HG03469 (cell line): Measurements from ENCODE around the gene PRRT1.

Source experiments
- ATAC-seq: cut with Tn5 transposase; IDR thresholded peaks from one replicate; pipeline ENCODE4 v1.9.1; 2021; ENCODE audit warnings: mild to moderate bottlenecking, moderate library complexity, moderate number of reproducible peaks; ENCODE audit not compliant: unreplicated experiment

Gene PRRT1

GRCh38 chr6:32175711-32176475, 24.2 kb upstream of the PRRT1 start, which contains the start of gene AGPAT1:
TSS of gene AGPAT1 (minus strand) at chr6:32176084. CDS start at chr6:32171496, 4,588 bp downstream.
- peak; percentile 29 for ATAC-seq

GRCh38 chr6:32175322-32175710, 23.6 kb upstream of the PRRT1 start:
- no peak for ATAC-seq

GRCh38 chr6:32174416-32174815, 22.7 kb upstream of the PRRT1 start:
- ATAC-seq: no peak

- no peak for ATAC-seq
These were observed 21.4 kb upstream of the PRRT1 start for GRCh38 chr6:32173051-32173727.

- no peak for ATAC-seq
These were observed 19.5 kb upstream of the PRRT1 start for GRCh38 chr6:32171234-32171633.

- no peak for ATAC-seq
These were observed 18.6 kb upstream of the PRRT1 start for GRCh38 chr6:32170294-32170693.

GRCh38 chr6:32168807-32169591, 17.3 kb upstream of the PRRT1 start:
- no peak for ATAC-seq

GRCh38 chr6:32168350-32168749, 16.6 kb upstream of the PRRT1 start:
- ATAC-seq: no peak

- no peak for ATAC-seq
These were observed 16.1 kb upstream of the PRRT1 start for GRCh38 chr6:32167761-32168262.

GRCh38 chr6:32167154-32167760, 15.5 kb upstream of the PRRT1 start:
- ATAC-seq: no peak

GRCh38 chr6:32166411-32167061, 14.8 kb upstream of the PRRT1 start:
- ATAC-seq: no peak

GRCh38 chr6:32164295-32164694, 12.6 kb upstream of the PRRT1 start, which contains the start of gene EGFL8:
TSS of gene EGFL8 (plus strand) at chr6:32164595. CDS start at chr6:32166166, 1,571 bp downstream.
- no peak for ATAC-seq

GRCh38 chr6:32163559-32164258, 12.0 kb upstream of the PRRT1 start:
- ATAC-seq: no peak

- no peak for ATAC-seq
These were observed 6.3 kb upstream of the PRRT1 start for GRCh38 chr6:32158052-32158451.

- no peak for ATAC-seq
These were observed 5.2 kb upstream of the PRRT1 start for GRCh38 chr6:32156891-32157290.

GRCh38 chr6:32154514-32155161, 2.9 kb upstream of the PRRT1 start:
- ATAC-seq: no peak

- ATAC-seq: no peak
These were observed 2.1 kb upstream of the PRRT1 start, which contains the start of gene PPT2 for GRCh38 chr6:32153564-32154513. TSS of gene PPT2 (plus strand) at chr6:32154141. CDS start at chr6:32154595, 454 bp downstream.
